Spleen (tissue), 11 donors: ENCODE measurements around the gene NSUN3. TPM values are rescaled to one million over a fixed set of nuclear protein-coding genes. Genes with fewer than 3 reads are reported as not detected.
"Not testable (repeated sequence)": the region's sequence is repeated elsewhere in the genome, so short reads cannot be mapped to it uniquely, and the experiment has no call there.

Source experiments
- DNase-seq: peaks from one replicate; pipeline ENCODE4 v3.0.0-alpha.2; 2020
- H3K27ac ChIP-seq, 8 donors: fragments of 200-600 bp; sonication (generic) in 7 of 8; 1 replicate in 4 of 8; 2 replicates in 4 of 8; pipeline versions ENCODE4 v1.5.0 to v1.8.0; 2016 to 2021; ENCODE audit warnings: inconsistent platforms in 4 of 8, mild to moderate bottlenecking in 4 of 8, moderate library complexity in 1 of 8
- H3K27me3 ChIP-seq, 7 donors: fragments of 200-600 bp; sonication (generic) in 6 of 7; replicated peaks in 1 of 7; 1 replicate in 4 of 7; 2 replicates in 3 of 7; pipeline versions ENCODE4 v1.5.0 to v1.8.0; 2016 to 2021; ENCODE audit warnings: inconsistent platforms in 3 of 7, mild to moderate bottlenecking in 1 of 7
- H3K36me3 ChIP-seq, 6 donors: fragments of 200-600 bp; sonication (generic) in 5 of 6; 1 replicate in 4 of 6; 2 replicates in 2 of 6; pipeline versions ENCODE4 v1.5.0 to v1.8.0; 2016 to 2021; ENCODE audit warnings: inconsistent platforms in 2 of 6
- H3K4me1 ChIP-seq, 6 donors: fragments of 200-600 bp; sonication (generic) in 5 of 6; 1 replicate in 3 of 6; 2 replicates in 3 of 6; pipeline versions ENCODE4 v1.5.0 to v1.8.0; 2016 to 2021; ENCODE audit warnings: inconsistent platforms in 3 of 6
- H3K4me3 ChIP-seq, 8 donors: fragments of 200-600 bp; sonication (generic) in 7 of 8; 1 replicate in 4 of 8; 2 replicates in 4 of 8; pipeline versions ENCODE4 v1.5.0 to v1.8.0; 2016 to 2021; ENCODE audit warnings: inconsistent platforms in 4 of 8, mild to moderate bottlenecking in 4 of 8, moderate library complexity in 2 of 8
- H3K9me3 ChIP-seq, 8 donors: fragments of 200-600 bp; sonication (generic) in 7 of 8; 1 replicate in 4 of 8; 2 replicates in 4 of 8; pipeline versions ENCODE4 v1.5.0 to v1.8.0; 2016 to 2021; ENCODE audit warnings: inconsistent platforms in 4 of 8
- POLR2A ChIP-seq, 3 donors: fragments of 450-650 bp; IDR thresholded peaks; one replicate each; pipeline ENCODE4 v1.5.1; 2017; ENCODE audit warnings: antibody characterized with exemption in 3 of 3, mild to moderate bottlenecking in 1 of 3
- POLR2AphosphoS5 ChIP-seq, 3 donors: sonication (generic); formaldehyde crosslinking; IDR thresholded peaks; one replicate each; pipeline ENCODE4 v1.5.1; 2017; ENCODE audit warnings: antibody characterized with exemption in 3 of 3
- whole genome bisulfite sequencing, 5 donors: extraction: QIAGEN DNeasy Blood & Tissue Kit in 3 of 5; methylation state at CpG; one replicate each; pipeline versions ENCODE4 v1.1.5 to v1.1.7; 2013 to 2018; 5-methylcytosine and 5-hydroxymethylcytosine counted together
- intact Hi-C: fragments of 100-400 bp; cut with DNase I; formaldehyde crosslinking; loops from one replicate; pipeline ENCODE4 v1.15.0; 2023; ENCODE audit warnings: low total_unique reads
- polyA plus RNA-seq, 3 donors: library from polyadenylated mRNA; stranded (reverse); fragments of 200-250 nt; gene quantifications; one replicate each; pipeline ENCODE4 v1.2.1, GENCODE V29; 2013
- total RNA-seq, 7 donors: library from RNA; depleted of rRNA in 3 of 7; stranded (reverse); fragments of >200 nt in 3 of 7; fragmentation: NEBNext Ultra II Directional in 4 of 7; extraction: Animal tissue kit (Norgen Biotek cat#: 25700) in 4 of 7; gene quantifications; one replicate each; pipeline versions ENCODE4 v1.1.0 to v1.2.1, GENCODE V29; 2016 to 2021
- TF ChIP-seq, protein P1 (sequence below), 11 experiments: fragments of 200-600 bp in 7 of 11; fragments of 450-650 bp in 4 of 11; sonication (generic) in 4 of 11; IDR thresholded peaks in 8 of 11; conservative IDR thresholded peaks in 3 of 11; 1 replicate in 7 of 11; 2 replicates in 4 of 11; pipeline versions ENCODE4 v1.4.0 to v1.8.0; 2016 to 2021; ENCODE audit warnings: antibody characterized with exemption in 11 of 11, inconsistent platforms in 4 of 11, mild to moderate bottlenecking in 1 of 11
- donor health status: healthy with polysubstance abuse.
- donor health status: DM: no; HTN: no; CAD: no; lungs with moderate emphysema.
- donor health status: DM: no; HTN: no; CAD: no.
- donor health status: Bipolar disorder and iron deficiency.
- donor health status: healthy.
- donor health status: DM: no; HTN: no; CAD: no.
- donor health status: DM: yes; HTN: yes; CAD: no.

Gene NSUN3
- total and polyA plus RNA-seq, 10 donors, result 3.0 to 28.5 (median 21.0) TPM

DNA sequence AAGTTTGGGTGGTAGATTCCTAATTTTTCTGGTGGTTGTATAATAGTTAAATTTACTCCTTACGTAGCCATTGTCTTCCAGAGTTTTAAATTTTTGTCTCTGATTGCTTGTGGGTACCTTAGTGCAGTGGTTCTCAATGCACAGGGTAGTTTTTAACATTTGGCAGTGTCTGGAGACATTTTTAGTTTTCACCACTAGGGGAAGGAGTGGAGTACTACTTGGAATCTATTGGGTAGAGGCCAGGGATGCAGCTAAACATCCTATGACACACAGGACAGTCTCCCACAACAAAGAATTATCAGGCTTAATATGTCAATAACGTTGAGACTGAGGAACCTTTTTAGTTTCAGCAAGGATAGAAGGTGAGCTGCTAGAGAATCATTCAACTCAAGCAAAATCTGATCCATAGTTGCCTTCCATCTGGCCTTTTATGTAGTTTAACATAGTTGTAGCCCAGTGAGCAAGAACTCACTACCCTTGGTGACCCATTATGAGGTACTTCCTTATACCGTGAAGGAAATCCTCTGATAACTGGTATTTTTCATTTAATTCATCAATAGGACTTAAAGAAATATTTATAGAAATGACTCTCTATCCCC is 25.9 kb upstream of the NSUN3 start:
- no peak for TF ChIP-seq POLR2A (IDR thresholded peaks at IDR 0.05)
- TF ChIP-seq, protein P1, sequence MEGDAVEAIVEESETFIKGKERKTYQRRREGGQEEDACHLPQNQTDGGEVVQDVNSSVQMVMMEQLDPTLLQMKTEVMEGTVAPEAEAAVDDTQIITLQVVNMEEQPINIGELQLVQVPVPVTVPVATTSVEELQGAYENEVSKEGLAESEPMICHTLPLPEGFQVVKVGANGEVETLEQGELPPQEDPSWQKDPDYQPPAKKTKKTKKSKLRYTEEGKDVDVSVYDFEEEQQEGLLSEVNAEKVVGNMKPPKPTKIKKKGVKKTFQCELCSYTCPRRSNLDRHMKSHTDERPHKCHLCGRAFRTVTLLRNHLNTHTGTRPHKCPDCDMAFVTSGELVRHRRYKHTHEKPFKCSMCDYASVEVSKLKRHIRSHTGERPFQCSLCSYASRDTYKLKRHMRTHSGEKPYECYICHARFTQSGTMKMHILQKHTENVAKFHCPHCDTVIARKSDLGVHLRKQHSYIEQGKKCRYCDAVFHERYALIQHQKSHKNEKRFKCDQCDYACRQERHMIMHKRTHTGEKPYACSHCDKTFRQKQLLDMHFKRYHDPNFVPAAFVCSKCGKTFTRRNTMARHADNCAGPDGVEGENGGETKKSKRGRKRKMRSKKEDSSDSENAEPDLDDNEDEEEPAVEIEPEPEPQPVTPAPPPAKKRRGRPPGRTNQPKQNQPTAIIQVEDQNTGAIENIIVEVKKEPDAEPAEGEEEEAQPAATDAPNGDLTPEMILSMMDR (IDR thresholded peaks at IDR 0.05 in 8 of 11, conservative IDR thresholded peaks at IDR 0.05 in 3 of 11), result peak in 5 of 11 experiments; percentile 13 to 38 (median 21)
- no peak overlapping the region for H3K27ac ChIP-seq
- intact Hi-C loops, result no loop called here
- no peaks in the 10 kb centered on the region for H3K4me1 ChIP-seq
- no peaks in the 10 kb centered on the region for H3K27me3 ChIP-seq
- no peak overlapping the region for H3K4me3 ChIP-seq
- H3K36me3 ChIP-seq, result peaks cover 0 to 15% (median 2%) of the 10 kb centered on the region in 6 donors
- 87 to 97% (median 89%) methylated on average over 3 of the region's 3 CpGs for WGBS, 5 donors
- no peaks in the 10 kb centered on the region for H3K9me3 ChIP-seq
- DNase-seq, result no peak

DNA sequence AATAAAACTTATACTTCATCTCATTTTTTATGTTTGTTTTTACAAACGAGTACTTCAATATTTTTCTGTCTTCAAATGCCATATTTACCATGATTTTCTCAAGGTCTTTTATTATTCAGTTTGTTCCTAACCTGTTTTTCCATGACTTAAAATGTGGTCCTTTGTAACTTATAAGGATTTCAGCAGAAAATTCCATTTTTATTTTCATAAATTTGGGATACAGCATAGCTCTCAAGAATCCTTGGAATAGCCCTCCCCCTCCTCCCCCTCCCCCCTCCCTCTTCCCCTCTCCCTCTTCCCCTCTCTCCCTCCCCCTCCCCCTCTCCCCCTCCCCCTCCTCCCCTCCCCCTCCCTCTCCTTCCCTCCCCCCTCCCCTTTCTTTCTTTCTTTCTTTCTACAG is 19.6 kb upstream of the NSUN3 start:
- intact Hi-C loops, result no loop called here
- 86 to 96% (median 95%) methylated on average over 1 of the region's 1 CpG for WGBS, 5 donors

DNA sequence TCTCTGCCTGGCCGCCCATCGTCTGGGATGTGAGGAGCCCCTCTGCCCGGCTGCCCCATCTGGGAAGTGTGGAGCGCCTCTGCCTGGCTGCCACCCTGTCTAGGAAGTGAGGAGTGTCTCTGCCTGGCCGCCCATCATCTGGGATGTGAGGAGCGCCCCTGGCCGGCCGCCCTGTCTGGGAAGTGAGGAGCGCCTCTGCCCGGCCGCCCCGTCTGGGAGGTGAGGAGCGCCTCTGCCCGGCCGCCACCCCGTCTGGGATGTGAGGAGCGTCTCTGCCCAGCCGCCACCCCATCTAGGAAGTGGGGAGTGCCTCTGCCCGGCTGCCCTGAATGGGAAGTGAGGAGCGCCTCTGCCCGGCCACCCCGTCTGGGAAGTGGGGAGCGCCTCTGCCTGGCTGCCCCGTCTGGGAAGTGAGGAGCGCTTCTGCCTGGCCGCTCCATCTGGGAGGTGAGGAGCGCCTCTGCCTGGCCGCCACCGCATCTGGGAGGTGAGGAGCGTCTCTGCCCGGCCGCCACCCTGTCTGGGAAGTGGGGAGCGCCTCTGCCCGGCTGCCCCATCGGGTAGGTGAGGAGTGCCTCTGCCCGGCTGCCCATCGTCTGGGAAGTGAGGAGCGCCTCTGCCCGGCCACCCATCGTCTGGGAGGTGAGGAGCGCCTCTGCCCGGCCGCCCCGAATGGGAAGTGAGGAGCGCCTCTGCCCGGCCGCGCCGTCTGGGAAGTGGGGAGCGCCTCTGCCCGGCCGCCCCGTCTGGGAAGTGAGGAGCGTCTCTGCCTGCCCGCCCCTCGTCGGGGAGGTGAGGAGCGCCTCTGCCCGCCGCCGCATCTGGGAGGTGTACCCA is 18.5 kb upstream of the NSUN3 start:
- H3K4me3 ChIP-seq, intact Hi-C loops, H3K27ac ChIP-seq, DNase-seq, H3K27me3 ChIP-seq, H3K4me1 ChIP-seq: not testable (repeated sequence)
- 93 to 98% (median 97%) methylated on average over 48 to 61 of the region's 61 CpGs for WGBS, 5 donors
- H3K9me3 ChIP-seq, result peaks cover 0 to 12% (median 0%) of the 10 kb centered on the region in 8 donors
- H3K36me3 ChIP-seq, result peaks cover 0 to 26% (median 9%) of the 10 kb centered on the region in 6 donors

More for the DNA sequence above, 19.6 kb upstream of the NSUN3 start:
- H3K4me1 ChIP-seq, result no peaks in the 10 kb centered on the region
- H3K9me3 ChIP-seq, result peaks cover 0 to 12% (median 0%) of the 10 kb centered on the region in 8 donors
- H3K4me3 ChIP-seq, result no peak overlapping the region
- H3K27me3 ChIP-seq, result no peaks in the 10 kb centered on the region
- TF ChIP-seq, protein P1 (IDR thresholded peaks at IDR 0.05 in 8 of 11, conservative IDR thresholded peaks at IDR 0.05 in 3 of 11), result no peak
- no peak for TF ChIP-seq POLR2AphosphoS5 (IDR thresholded peaks at IDR 0.05)
- TF ChIP-seq POLR2A (IDR thresholded peaks at IDR 0.05), result no peak
- H3K27ac ChIP-seq, result no peak overlapping the region
- DNase-seq, result no peak
- H3K36me3 ChIP-seq, result peaks cover 0 to 31% (median 9%) of the 10 kb centered on the region in 6 donors

DNA sequence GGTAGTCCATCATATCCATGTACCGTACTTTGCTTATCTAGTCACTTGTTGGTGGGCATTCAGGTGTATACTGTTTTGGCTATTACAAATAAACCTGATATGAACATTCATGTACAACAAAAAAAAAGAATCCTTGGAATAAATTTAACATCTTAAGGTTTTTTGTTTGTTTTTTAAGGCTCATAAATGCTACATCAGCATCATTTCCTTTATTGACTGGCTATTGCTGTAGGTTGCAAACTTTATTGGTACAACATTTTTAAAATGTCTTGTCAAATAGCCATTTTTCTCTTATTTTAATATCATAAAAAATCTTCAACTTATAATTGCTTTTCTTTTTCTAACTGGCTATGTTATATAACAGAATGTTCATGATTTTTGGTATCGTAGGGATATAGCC is 16.3 kb upstream of the NSUN3 start:
- H3K36me3 ChIP-seq, result peaks cover 0 to 28% (median 9%) of the 10 kb centered on the region in 6 donors
- intact Hi-C loops, result no loop called here
- no peaks in the 10 kb centered on the region for H3K4me1 ChIP-seq
- 95 to 98% (median 97%) methylated on average over 2 of the region's 2 CpGs for WGBS, 5 donors
- TF ChIP-seq POLR2AphosphoS5 (IDR thresholded peaks at IDR 0.05) (no peak), POLR2A (IDR thresholded peaks at IDR 0.05) (no peak)
- TF ChIP-seq, protein P1 (IDR thresholded peaks at IDR 0.05 in 8 of 11, conservative IDR thresholded peaks at IDR 0.05 in 3 of 11), result no peak
- H3K4me3 ChIP-seq, result no peak overlapping the region
- H3K9me3 ChIP-seq, result peaks cover 0 to 12% (median 0%) of the 10 kb centered on the region in 8 donors
- H3K27ac ChIP-seq, result no peak overlapping the region
- no peaks in the 10 kb centered on the region for H3K27me3 ChIP-seq
- DNase-seq, result no peak
